Stimulated activated CD8-positive, alpha-beta memory T cell treated with anti-CD3 and anti-CD28 coated beads, Interleukin-2, amount 100 ng/mL, for 48 hours (primary cell): ENCODE measurements around the gene FBXO5.

ENCODE experiments used
- DNase-seq, 2 donors: peaks; one replicate each; pipeline ENCODE4 v3.0.0-alpha.2; 2020; ENCODE audit warnings: low read depth in 2 of 2

The FBXO5 gene

DNA sequence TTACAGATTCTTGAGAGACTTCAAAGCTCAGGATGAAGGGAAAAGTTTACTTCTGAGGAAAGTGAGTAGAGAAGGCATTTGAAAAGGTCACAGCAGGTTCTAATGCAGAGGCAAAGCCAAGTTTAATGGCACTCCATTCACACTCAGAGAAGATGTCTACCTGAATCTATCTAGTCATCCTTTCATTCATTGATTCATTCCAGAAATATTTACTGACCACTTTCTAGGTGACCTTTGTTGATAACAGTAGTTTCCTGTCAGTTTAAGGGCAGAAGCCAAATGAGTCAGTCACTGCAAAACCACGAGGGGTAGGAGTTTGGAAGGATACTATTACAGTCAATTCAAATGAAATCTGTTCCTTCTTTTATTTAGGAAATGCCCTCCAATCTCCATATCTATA, 30.8 kb downstream of the FBXO5 start:
- no peak for DNase-seq

DNA sequence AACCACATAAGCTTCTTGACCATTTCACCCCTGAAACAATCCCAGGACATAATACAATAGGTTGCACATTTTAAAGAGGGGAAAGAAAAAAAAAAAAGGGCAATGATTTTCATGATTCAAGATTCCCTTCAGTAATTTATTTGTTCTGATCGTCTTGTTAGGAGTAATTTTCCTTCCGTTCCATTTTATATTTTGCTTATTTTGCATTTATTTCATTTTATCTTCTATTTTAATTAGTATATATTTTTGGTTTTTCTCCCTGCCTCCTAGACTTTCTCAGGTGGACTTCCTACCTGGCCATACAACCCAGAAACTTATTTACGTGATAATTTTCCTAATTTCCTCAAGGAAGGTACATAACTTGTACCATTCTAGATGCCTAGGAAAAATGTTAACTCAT, 32.6 kb downstream of the FBXO5 start:
- no peak for DNase-seq

DNA sequence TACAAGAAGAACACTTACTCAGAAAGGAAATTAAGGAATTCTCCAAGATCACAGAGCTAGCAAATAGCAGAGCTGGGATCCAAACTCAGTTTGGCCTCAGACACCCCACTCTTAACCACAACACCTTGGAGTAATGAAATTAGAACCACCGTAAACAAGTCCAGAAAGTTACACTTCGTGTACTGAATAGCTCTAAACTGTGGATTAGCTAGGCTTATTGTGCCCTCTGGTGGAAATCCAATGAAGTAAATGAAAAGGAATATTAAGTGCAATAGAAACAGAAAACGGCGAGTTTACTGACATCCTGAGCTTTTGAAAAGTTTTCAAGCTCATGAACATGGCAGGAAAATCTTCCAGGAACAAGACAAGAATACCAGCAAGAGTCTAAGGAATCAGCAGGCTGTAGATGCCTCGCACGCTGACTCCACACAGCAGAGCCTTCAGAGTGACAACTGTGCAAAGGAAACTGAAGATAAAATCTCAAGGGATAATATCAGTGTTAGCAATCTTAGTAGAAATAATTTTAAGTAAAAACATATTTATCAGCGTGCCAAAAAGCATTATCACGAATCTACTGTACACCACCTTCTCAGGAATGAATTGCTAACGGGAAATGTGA, 34.6 kb downstream of the FBXO5 start:
- DNase-seq: no peak

DNA sequence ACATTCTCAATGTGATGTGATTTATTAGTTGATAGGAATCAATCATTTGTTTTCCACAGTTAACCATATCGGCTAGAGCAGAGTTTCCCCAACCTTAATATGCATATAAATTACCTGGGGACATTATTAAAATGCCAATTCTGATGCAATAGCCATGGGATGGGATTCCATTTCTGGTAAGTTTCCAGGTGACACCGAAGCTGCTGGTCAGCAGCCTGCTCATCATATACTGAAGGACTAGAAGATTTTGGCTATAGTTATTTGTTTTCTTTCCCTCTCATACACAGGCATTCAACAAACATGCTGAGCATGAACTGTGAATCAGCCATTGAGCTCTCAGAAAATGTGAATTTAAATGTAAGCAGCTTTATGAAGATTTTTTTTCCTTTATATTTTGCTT, 35.8 kb downstream of the FBXO5 start:
- no peak for DNase-seq

DNA sequence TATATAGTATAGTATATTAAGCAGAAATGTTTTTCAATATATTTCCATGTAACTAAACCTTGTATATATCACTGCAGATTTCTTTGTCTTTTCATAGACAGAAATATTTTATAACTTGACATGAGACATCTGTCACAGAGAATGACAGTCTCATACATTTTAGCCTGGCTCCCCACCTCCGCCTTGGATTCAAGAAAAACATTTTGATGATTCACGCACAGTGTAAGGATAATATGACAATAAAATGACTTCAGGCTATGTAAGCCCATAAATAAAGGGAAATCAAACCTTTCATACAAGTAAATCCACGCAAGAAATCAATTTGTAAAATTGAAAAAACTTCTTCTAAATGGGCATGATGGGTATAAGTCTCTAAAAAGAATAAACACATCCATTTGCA, 36.4 kb downstream of the FBXO5 start:
- no peak for DNase-seq

DNA sequence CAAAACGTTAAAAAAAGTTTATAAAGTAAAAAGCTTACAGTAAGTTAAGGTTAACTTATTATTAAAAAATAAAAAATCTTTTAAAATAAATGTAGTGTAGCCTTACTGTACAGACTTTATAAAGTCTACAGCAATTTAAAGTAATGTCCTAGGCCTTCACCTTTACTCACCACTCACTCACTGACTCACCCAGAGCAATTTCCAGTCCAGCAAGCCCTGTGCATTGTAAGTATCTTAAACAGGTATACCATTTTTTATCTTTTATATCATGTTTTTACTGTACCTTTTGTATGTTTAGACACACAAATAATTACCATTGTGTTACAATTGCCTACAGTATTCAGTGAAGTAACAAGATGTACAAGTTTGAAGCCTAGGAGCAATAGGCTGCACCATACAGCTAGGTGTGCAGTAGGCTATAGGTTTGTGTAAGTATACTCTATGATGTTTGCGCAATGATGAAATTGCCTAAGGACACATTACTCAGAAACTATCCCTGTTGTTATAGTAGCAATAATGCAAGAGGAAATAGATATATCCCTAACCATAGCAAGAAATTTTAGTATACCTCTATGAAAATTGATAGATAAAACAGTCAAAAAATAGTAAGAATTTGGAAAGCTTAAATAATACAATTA, 39.5 kb downstream of the FBXO5 start:
- no peak for DNase-seq

DNA sequence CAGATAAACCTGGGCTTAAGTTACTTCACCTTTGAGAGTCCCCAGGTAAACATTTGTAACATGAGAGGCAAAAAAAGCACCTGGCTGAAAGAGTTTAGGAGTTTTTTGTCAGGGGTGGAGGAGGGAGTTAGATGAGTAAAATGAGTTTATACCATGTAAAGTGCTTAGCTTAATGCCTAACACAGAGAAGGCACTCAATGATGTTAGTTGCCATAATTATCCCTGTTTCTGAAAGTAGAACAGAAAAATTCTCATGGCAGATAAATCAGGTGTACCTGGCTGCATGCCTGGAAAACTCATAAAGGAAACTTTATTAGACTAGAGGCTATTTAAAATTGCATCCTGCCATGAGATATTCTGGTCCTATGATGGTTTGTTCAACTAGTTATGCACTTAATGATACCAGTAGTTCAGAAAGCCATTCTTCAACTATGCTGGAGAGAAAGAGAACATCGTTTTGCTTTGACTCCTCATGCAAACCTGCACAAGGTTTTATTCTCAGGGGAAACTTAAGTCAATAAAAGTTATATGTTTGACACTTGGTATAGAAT, 40.4 kb downstream of the FBXO5 start:
- DNase-seq: no peak

DNA sequence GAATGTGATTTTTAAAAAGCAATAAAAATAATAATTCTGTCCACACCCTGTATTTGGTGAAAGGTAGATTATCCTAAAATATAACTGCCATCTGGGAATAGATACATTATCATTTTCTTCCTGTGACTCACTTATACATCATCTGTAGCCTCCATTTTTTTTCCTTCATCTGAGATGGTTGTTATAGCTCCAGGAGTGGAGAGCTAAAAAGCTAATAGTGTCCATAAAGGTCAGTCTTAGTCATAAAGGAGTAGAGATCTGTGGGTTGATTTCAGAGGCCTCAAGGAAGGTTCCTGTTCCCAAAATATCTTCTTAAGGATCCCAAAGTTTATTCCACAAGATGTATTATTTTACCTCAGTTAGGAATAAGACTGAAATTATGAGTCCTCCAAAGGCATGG, 41.1 kb downstream of the FBXO5 start:
- no peak for DNase-seq

DNA sequence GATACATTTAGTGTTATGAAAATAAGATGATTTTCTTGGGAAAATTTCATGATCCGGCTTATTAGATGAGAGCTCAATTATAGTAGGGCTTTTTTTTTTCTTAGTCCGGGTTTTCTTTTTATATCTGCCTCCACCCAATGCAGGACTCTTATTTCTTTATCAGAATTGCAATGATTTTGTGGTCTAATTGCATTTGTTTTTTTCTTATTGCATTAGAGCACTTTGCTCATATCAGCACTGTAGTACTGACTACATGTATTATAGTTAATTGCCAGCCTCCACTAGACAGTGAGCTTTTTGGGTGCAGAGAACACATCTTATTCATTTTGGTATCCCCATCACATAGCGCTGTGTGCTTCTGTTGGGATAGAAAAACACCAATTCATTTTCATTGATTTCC, 50.0 kb downstream of the FBXO5 start:
- DNase-seq: no peak

DNA sequence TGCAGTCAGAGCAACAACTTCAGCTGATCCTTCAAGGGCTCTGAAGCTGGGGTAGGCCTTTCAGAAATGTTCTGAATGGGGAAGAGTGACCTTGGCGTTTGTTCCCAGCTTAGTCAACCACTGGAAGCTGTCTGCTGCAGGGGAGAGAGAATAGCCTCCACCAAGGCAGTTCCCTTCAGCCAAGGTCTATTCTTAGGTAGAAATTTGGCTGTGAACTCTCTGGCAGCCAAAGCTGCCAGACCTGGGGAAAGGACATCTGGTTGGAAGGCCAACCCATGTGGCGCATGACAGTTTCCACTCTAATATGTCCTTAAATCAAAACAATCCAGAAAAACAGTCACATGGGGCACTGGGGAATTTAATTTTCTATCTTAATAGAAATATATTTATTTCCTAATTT, 60.1 kb downstream of the FBXO5 start:
- DNase-seq: no peak
